Stimulated activated CD8-positive, alpha-beta memory T cell treated with anti-CD3 and anti-CD28 coated beads, Interleukin-15, amount 100 ng/mL, for 1 hour (primary cell): ENCODE data around the gene SELP.

ENCODE experiments used
- DNase-seq: peaks from one replicate; pipeline ENCODE4 v3.0.0-alpha.2; 2020; ENCODE audit warnings: low read depth

SELP gene

GRCh38 chr1:169620565-169620964 lies 9.4 kb downstream of the SELP start:
- no peak for DNase-seq

- no peak for DNase-seq
Observed at GRCh38 chr1:169618367-169618766, 11.6 kb downstream of the SELP start.

DNA sequence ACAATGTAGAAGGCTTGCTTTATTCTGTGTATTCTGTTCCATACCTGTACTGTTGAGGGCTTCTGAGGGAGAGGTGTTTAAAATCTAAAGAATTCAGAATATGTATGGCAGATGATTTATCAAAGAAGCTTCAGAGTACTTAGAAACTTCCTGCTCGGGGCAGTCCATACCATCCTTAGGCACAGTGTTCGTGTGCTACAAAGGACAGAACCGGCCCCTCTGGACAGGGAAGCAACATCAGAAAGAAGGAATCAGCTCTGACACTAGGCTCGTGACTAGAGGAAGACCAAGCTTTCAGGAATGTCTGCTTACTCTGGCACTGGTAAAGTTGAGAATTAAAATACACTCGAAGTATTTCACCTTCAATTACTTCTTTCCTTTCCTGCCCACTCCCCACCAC lies 14.1 kb downstream of the SELP start:
- no peak for DNase-seq

DNA sequence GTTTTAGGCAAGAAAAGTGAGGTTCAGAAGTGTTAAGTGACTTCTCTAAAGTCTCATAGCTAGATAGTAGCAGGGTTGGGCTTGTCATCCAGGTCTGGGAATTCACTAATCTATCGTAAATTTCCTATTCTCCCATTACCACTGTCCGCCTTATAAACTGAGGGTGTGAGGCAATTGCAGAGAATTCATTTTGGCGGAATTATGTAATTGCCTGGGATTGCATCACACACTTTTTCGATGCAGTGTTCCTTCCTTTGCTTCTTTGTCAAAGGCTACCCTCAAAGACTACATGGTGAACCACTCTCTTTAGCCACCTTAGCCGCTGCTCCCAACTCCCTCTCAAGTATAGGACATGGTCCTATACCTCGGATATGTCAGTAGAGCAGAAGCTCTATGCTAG lies 19.1 kb downstream of the SELP start:
- no peak for DNase-seq

DNA sequence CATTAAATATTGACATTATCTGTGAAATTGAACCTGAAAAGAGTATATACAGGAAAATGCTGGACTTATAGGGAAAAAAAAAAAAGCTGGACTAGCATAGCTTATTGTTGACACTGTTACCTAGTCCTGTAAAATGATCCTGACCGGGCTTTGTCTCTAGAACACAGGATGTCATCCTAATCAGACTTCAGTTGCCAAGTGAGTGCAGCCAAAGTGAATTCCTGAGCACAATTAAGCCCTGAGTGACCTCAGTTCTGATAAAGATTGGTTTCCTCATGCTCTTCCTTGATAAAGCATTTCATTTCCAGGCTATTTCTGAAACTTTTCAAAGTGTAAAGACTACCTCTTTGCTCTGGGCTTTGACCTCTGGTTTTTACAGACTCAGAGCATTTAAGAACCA lies 19.8 kb downstream of the SELP start:
- DNase-seq, result no peak

GRCh38 chr1:169608226-169608625 lies 21.7 kb downstream of the SELP start:
- DNase-seq, result no peak

GRCh38 chr1:169604781-169605560 lies 25.0 kb downstream of the SELP start:
- DNase-seq, result peak; percentile 4

DNA sequence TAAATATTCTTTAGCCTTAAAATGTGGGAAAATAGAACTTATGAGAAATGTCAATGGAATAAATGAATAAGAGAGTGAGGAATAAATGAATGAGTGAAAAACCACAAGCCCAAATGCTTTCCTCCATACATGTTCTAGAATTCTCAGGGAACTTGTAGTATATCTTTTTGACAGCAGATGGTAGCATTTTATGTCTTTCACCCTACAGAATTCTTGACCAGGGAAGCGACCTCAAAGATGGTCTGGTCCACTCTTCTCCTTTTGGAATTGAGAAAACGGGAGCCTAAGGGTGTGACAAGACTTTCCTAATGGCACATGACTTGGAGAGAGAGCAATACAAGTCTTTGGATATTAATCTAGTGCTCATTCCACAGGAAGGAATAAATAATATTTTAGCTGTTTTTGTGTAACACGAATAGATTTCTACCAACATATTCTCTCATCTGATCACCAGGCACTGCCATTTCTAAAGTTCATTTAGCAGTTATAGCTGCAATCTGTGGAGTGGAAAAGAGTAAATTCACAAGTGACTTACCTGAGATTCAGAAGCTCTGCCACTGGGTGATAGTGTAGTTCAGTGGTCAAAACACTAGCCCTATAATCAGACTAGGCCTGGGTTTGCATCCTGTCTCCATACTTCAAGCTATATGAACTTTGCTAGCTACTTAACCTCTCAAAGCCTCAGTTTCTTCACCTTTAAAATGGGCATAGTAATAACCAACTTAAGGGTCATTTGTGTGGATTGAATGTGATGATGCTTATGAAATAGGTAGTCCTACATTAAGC lies 28.6 kb downstream of the SELP start:
- DNase-seq, result no peak

DNA sequence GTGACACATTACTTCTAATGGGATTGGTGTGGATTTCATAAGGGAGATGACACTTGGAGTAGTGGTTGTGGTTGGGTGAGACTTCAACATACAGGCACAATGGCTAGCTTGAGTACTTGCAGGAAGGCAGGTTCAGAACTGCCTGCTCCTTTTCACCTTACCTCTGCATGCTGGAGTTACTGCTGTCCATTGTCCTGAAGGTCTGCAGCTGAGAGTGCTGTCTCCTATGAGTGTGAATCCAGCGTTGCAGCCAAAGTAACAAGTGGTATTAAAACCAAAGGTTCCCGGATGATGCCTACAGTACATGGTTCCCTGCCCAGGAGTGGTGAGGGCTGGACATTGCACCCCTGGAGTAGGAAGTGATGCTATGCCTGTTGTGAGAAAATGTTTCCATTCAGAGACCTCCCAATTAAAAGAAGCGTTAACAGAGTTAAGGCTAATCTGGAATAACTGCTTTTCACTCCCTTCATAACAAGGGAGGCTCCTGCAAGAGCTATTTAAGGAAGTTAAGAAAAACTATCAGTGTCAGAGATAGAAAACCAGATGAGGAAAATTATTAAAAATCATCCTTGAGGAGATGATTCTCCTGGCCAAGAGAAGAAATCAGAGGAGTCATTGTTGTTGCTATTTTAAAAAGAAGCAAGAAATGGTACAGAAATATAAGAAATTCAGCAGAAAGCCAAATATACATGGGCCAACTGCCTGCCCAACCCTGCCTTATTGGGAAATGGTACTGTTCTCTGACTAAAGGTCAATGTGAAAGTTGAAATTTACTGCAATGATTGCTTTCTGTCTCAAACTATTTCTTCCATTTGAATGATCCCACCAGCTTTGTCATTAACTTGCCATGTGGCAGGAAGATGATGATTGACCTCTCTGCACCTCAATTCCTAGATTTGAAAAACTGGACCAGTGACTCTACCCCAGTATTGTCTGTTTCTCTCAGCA lies 33.9 kb downstream of the SELP start:
- no peak for DNase-seq

DNA sequence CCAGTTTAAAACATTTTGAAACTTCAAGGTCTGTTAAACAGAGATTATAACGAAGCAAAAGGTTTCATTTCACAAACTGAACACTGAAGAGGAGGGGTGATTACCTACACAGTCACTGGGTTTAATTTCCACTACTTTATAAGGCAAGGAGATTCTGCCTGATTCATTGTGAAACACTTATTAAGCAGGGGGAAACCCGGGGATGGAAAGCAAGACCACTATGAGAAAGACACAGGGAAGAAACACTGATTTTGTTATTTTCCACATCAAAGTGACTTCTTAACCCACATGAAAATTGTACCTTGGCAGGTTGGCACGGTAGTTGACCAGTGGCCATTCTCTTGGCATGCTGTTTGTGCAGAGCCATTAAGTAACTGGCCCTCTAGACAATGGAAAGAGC lies 35.5 kb downstream of the SELP start:
- DNase-seq, result no peak

- no peak for DNase-seq
Observed at GRCh38 chr1:169590932-169591331, 39.0 kb downstream of the SELP start.

DNA sequence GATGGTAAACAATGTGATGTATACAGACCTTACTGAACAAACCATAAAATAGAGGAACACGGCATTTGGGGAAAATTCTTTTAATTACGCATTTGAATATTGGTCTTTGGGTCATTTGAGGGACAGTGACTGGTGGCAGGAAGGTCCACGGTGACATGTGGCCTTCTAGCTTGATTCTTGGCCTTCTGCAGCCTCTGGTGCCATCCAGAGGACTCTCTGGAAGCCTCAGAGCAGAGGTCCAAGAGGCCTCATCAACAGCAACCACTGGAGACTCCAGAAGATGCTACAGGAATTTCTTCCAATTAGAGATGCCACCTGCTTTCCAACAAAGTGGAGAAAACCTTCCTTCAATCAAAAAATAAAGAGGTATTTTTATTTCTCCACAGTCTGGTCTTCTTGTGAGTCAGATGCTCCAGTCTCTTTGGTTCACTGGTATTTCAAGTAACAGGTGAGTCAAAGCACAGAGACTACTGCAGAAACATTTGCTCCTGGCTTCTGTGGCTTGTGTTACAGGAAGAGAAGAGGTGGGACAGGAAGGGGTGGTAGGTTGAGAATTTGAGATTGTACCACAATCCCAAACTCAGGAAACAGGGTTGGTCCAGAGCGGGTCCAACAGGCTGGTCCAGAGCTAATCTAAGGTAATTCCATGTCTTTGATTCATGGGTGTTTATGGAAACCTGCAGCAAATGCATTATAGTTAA lies 41.0 kb downstream of the SELP start:
- no peak for DNase-seq

DNA sequence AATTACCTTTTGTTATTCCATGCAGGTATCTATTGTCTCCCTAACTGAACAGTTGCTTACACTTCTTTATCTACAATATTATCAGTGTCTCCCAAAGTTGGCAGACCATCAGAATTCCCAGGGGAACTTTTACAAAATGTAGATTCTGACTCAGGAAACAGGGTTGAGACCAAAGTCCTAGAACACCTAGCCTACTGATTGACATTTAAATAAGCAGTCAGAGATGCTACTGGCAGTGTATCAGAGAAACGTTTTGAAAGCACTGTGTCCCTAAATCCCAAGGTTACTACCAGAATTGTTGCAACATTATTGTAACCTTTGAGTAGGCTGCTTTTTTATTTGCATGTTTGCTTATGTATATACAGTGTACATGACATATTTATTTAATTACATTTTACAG lies 41.8 kb downstream of the SELP start:
- no peak for DNase-seq

DNA sequence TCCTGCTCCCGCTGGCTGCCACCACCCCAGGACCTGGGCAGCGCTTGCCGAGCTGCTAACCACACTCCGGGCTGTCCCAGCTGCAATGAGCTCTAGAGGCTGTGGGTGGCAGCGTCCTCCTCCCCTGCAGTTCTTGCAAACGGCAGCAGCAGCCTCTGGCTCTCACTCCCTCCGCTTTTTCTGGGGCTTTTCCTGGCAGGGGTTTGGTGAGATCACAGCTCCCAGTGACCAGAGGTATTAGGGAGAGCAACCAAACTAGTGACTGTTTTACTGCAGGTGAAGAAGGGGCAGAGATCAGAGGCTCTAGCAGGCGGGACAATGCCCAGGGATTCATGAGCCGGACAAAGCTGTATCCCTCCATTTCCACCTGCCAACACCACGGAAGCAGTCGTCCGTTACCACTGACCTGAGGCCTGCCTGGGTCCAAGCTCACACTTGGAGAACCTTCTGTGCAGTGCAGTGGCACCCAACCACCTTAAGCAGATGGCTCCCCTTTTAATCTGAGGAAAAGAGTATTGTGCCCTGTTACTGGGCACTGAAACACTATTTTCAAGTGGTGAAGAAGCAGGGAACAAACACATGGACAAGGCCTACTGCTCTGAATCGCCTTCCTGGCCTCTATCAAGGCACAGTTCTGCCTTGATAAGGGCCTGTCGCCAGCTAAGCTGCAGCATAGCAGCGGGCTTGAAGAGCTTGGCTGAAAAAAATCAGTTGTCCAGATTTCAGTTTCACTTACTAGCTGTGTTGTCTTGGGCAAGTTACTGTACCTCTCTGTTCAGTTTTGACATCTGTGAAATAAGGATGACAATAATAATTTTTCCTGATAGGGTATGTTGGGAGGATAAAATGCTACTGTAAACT lies 43.3 kb downstream of the SELP start, which contains the start of gene F5:
TSS of gene F5 (minus strand) at position 87 of the 861 bp plus-strand sequence. CDS start 95 bp downstream, outside the sequence.
- peak; percentile 42 for DNase-seq

DNA sequence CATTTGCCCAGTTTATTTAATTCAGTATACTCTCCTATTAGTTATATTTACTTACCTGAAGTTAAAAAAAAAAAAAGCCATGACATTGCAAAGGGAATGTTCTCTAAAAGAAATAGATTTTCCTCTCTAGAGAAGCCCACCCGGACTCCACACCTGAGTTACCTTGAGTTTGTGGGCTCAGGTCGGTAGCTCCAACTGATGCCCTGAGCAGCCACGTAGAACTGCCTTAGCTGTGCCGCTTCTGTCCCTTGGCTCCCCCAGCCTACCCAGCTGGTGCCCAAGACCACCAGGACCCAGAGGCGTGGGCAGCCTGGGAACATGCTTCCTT lies 43.9 kb downstream of the SELP start:
- DNase-seq, result no peak

DNA sequence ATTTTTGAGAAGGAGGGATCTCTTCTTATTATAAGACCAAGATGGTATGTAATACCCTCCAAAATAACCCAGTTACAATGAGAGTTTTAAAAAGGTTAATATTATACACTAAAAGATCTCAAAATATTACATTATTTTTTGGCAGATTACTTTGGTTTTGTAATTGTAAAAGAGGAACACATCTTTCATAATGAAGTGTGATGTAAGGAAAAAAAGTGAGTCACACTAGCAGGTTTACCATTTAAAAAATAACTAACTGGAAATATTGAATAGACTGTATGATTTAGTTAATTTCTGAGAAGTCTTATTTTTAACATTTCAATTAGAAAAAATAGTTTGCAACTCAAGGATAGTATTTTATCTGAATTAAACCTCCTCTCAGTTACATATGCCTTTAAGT lies 44.7 kb downstream of the SELP start:
- DNase-seq, result no peak

- DNase-seq, result no peak
Observed at GRCh38 chr1:169584483-169585144, 45.3 kb downstream of the SELP start.

DNA sequence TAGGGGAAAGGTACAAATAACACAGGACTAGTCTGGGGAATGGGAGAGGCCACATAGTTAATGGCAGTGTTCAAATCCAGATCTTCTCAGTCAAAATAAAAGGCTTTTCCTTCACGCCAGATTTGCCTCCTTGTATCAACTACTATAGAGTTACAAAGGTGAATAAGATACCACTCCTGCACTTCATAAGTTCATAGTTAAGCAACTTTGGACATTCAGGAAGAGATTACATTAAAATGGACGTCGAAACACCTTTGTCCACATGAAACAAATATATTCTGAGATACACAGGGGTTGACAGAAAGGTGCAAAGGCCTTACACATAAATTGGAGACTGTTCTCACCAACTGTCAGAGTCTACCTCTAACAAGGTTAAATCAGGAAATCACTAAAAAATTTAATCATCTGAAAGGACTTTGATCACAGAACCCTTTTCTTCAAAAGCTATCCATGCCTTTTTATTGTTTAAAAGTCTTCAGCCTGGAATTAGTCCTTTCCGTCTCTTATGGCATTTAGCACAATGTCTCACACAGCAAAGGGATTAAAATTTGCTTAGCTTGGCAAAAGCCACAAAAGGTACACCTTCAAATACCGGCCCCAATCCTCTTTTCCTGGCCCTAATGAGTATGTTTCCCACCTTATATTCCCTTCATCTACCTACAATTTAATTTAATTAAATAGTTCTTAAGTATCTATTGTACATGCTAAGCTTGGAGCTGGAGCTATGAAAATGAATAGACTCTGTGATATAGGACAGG lies 51.8 kb downstream of the SELP start:
- DNase-seq, result no peak

- DNase-seq, result no peak
Observed at GRCh38 chr1:169576935-169577331, 53.0 kb downstream of the SELP start.
